NT2/D1 (cell line): ENCODE data around the gene KIAA0930.

Experiments used
- DNase-seq: peaks from one replicate; pipeline ENCODE4 v3.0.0-alpha.2; 2011; ENCODE audit warnings: low read depth, low spot score
- H3K27me3 ChIP-seq: 2 replicates; pipeline ENCODE4 v1.6.0; 2011; ENCODE audit warnings: mild to moderate bottlenecking; ENCODE audit not compliant: insufficient read length, insufficient read depth
- H3K36me3 ChIP-seq: 2 replicates; pipeline ENCODE4 v1.6.1; 2011; ENCODE audit warnings: mild to moderate bottlenecking, low read length, mixed read lengths; ENCODE audit not compliant: insufficient read depth, insufficient read length
- H3K4me1 ChIP-seq: 2 replicates; pipeline ENCODE4 v1.5.1; 2011; ENCODE audit not compliant: insufficient read depth, insufficient read length
- H3K4me3 ChIP-seq: 2 replicates; pipeline ENCODE4 v1.5.1; 2011; ENCODE audit warnings: low read depth; ENCODE audit not compliant: insufficient read length
- H3K9ac ChIP-seq: 2 replicates; pipeline ENCODE4 v1.6.0; 2011; ENCODE audit warnings: low read depth; ENCODE audit not compliant: insufficient read length
- H3K9me3 ChIP-seq: 2 replicates; pipeline ENCODE4 v1.5.1; 2011; ENCODE audit warnings: mild to moderate bottlenecking, low read length; ENCODE audit not compliant: insufficient read depth
- SUZ12 ChIP-seq: IDR thresholded peaks from 2 replicates; pipeline ENCODE4 v1.6.1; 2011; ENCODE audit not compliant: insufficient read length, insufficient read depth; ENCODE audit errors: extremely low read depth
- YY1 ChIP-seq: IDR thresholded peaks from 2 replicates; pipeline ENCODE4 v1.6.1; 2011; ENCODE audit not compliant: insufficient read length, insufficient read depth
- ZNF274 ChIP-seq: IDR thresholded peaks from 2 replicates; pipeline ENCODE4 v1.6.1; 2011; ENCODE audit warnings: mild to moderate bottlenecking, low read depth, low read length

KIAA0930 gene

DNA sequence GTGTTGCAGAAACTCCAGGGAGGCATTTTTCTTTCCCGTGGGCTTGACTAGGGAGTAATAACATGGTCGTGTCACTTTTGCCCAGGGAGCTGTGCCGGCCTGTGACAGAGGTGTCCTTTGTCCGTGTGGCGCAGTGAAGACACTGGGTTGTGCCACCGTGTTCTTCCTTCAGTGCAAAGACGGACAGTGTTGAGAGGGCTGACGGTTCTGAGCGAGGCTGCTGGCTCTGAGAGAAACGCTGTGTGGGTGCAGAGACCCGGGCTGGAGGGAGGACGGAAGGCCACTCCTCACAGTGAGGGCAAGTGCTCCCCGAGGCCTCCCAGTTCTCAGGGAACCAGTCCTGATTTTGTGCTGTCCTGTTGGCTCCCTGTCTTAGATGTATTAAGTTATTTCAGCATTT is 56.7 kb downstream of the KIAA0930 start:
- Histone ChIP-seq H3K9me3 (no peaks in the 10 kb centered on the region), H3K27me3 (no peaks in the 10 kb centered on the region), H3K4me1 (no peaks in the 10 kb centered on the region), H3K4me3 (no peak overlapping the region), H3K36me3 (peaks cover 59% of the 10 kb centered on the region), H3K9ac (no peak overlapping the region)
- TF ChIP-seq ZNF274 (no peak), SUZ12 (no peak), YY1 (no peak)
- no peak for DNase-seq

GRCh38 chr22:45181766-45182165 is 58.9 kb downstream of the KIAA0930 start:
- Histone ChIP-seq H3K9me3 (no peaks in the 10 kb centered on the region), H3K4me3 (no peak overlapping the region), H3K36me3 (peaks cover 73% of the 10 kb centered on the region), H3K9ac (no peak overlapping the region), H3K4me1 (no peaks in the 10 kb centered on the region), H3K27me3 (no peaks in the 10 kb centered on the region)
- TF ChIP-seq SUZ12, result no peak
- TF ChIP-seq ZNF274, result no peak
- TF ChIP-seq YY1, result no peak
- DNase-seq, result no peak

DNA sequence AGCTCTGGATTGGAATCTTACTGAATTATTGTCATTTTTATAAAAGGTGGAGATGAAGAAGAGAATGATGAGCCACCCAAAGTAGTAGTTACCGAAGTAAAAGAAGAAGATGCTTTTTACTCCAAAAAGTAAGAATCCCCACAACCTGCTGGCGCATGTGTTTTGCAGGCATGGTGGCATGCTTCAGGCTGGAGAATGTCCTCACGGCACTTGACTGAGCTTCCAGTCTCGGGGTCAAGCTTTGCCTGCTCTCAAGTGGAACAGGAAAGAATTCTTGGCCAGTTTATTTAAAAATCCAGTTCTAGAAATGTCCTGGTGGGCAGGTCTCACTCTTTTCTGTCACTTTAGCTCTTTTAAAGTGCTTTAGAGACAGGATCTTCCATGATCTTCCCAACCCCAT is 59.5 kb downstream of the KIAA0930 start:
- H3K9ac ChIP-seq, result no peak overlapping the region
- H3K4me3 ChIP-seq, result no peak overlapping the region
- peaks cover 76% of the 10 kb centered on the region for H3K36me3 ChIP-seq
- H3K9me3 ChIP-seq, result no peaks in the 10 kb centered on the region
- no peaks in the 10 kb centered on the region for H3K4me1 ChIP-seq
- TF ChIP-seq SUZ12 (no peak), ZNF274 (no peak), YY1 (no peak)
- no peak for DNase-seq
- no peaks in the 10 kb centered on the region for H3K27me3 ChIP-seq

GRCh38 chr22:45180146-45180679 is 60.5 kb downstream of the KIAA0930 start:
- Histone ChIP-seq H3K4me3 (no peak overlapping the region), H3K9me3 (no peaks in the 10 kb centered on the region), H3K36me3 (peaks cover 75% of the 10 kb centered on the region), H3K27me3 (no peaks in the 10 kb centered on the region), H3K9ac (no peak overlapping the region), H3K4me1 (no peaks in the 10 kb centered on the region)
- DNase-seq, result no peak
- TF ChIP-seq SUZ12, result no peak
- TF ChIP-seq YY1, result no peak
- TF ChIP-seq ZNF274, result no peak

DNA sequence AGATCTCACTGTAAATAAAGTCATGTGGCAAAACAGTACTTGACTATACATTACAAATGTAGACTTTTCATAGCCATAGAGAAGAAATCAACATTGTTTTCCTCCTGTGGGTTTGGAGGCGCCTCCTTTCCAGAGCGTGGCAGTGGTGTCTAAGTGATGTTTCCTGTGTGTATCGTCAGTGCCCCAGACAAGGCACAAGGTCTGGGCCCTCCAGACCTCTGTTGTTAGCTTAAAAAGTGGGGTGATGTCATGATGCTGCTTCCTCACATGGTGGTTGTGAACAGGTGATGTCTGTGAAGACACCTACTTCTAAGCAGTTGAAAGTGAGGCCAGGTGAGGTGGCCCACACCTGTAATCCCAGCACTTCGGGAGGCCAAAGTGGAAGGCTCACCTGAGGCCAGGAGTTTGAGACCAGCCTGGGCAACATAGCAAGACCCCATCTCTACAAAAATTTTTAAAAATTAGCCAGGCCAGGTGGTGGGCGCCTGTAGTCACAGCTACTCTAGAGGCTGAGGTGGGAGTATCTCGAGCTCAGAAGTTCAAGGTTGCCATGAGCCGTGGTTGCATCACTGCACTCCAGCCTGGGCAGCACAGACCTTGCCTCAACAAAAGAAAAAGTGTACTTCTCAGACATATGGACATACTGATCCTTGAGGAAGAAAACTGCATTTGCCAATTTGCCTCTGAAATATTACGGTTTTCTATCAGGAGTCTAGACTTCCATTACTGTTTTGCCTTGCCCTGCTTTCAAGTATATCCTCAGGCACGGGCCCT is 61.2 kb downstream of the KIAA0930 start:
- H3K36me3 ChIP-seq, result peaks cover 77% of the 10 kb centered on the region
- H3K27me3 ChIP-seq, result no peaks in the 10 kb centered on the region
- H3K4me3 ChIP-seq, result no peak overlapping the region
- H3K9ac ChIP-seq, result no peak overlapping the region
- no peaks in the 10 kb centered on the region for H3K9me3 ChIP-seq
- TF ChIP-seq ZNF274, result no peak
- no peak for TF ChIP-seq SUZ12
- TF ChIP-seq YY1, result no peak
- DNase-seq, result no peak
- H3K4me1 ChIP-seq, result no peaks in the 10 kb centered on the region

GRCh38 chr22:45172881-45173585 is 67.7 kb downstream of the KIAA0930 start:
- Histone ChIP-seq H3K4me3 (no peak overlapping the region), H3K36me3 (peaks cover 88% of the 10 kb centered on the region), H3K4me1 (peaks cover 4% of the 10 kb centered on the region), H3K9me3 (no peaks in the 10 kb centered on the region), H3K27me3 (no peaks in the 10 kb centered on the region), H3K9ac (no peak overlapping the region)
- TF ChIP-seq SUZ12 (no peak), YY1 (no peak), ZNF274 (no peak)
- no peak for DNase-seq

DNA sequence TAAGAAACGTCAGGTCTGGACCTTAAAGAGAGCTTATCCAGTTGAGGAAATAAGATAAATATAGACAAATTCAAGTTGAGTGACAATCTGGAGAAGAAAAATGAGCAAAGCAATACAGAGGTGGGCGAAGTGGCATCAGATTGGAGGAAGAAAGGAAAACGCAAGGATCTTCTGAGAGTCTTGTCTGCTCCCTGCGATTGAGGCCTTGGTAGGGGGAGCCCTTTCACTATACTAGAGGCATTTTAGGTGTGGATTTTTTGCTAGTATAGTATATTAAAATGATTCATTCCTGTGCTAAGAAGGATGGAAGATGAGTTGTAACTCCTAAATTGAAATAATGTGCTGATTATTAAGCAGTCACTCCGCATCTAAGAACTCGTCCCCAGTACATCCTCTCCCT is 68.9 kb downstream of the KIAA0930 start:
- H3K9ac ChIP-seq, result no peak overlapping the region
- H3K36me3 ChIP-seq, result peaks cover 88% of the 10 kb centered on the region
- peaks cover 4% of the 10 kb centered on the region for H3K4me1 ChIP-seq
- H3K27me3 ChIP-seq, result no peaks in the 10 kb centered on the region
- H3K9me3 ChIP-seq, result no peaks in the 10 kb centered on the region
- no peak overlapping the region for H3K4me3 ChIP-seq
- TF ChIP-seq YY1, result no peak
- no peak for TF ChIP-seq ZNF274
- TF ChIP-seq SUZ12, result no peak
- no peak for DNase-seq
